HG03469 (cell line): ENCODE measurements around the gene SNCB.

Experiments
- ATAC-seq: cut with Tn5 transposase; IDR thresholded peaks from one replicate; pipeline ENCODE4 v1.9.1; 2021; ENCODE audit warnings: mild to moderate bottlenecking, moderate library complexity, moderate number of reproducible peaks; ENCODE audit not compliant: unreplicated experiment

SNCB gene

DNA sequence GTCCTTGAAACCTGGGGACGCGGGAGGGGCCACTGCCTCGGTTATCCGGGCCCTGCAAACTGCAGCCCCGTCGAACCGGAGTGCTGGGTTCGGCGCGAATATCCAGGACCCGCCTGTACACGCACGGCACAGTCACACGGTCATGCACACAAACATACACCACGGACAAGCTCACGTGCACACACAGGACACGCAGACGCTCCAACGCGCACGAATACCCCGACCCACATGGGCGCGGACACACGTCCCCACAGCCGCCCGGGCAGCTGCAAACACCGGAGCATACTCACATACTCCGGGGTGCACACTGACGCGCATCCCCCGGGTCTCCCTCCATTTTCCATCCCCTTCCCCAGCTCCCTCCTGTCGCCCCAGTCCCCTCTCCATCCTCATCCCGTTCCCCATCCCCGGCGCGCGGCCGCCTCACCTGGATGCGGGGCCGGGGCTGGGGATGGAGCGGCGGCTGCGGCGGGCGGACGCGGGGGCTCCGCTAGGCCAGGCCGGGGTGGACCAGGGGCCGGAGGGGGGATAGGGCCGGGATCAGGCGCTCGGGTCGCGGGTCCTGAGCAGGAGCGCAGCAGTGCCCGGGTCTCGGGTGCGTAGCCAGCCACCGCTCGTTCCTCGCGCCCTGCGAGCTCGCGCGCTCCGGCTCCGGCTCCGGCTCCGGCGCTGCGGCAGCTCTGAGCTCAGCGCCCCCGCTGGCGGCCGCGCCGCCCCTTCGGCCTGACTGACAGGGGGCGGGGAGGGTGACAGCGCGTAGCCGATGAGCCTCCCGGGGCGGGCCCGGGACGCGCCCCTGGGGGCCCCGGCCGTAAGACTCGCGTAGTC lies at the start of gene SNCB, which contains the start of gene EIF4E1B:
SNCB (minus strand) TSS at position 682 of the 828 bp plus-strand sequence. CDS start 880 bp downstream, outside the sequence.
EIF4E1B (plus strand) TSS at position 823 of the 828 bp plus-strand sequence. CDS start 12,113 bp downstream, outside the sequence.
- ATAC-seq = no peak

DNA sequence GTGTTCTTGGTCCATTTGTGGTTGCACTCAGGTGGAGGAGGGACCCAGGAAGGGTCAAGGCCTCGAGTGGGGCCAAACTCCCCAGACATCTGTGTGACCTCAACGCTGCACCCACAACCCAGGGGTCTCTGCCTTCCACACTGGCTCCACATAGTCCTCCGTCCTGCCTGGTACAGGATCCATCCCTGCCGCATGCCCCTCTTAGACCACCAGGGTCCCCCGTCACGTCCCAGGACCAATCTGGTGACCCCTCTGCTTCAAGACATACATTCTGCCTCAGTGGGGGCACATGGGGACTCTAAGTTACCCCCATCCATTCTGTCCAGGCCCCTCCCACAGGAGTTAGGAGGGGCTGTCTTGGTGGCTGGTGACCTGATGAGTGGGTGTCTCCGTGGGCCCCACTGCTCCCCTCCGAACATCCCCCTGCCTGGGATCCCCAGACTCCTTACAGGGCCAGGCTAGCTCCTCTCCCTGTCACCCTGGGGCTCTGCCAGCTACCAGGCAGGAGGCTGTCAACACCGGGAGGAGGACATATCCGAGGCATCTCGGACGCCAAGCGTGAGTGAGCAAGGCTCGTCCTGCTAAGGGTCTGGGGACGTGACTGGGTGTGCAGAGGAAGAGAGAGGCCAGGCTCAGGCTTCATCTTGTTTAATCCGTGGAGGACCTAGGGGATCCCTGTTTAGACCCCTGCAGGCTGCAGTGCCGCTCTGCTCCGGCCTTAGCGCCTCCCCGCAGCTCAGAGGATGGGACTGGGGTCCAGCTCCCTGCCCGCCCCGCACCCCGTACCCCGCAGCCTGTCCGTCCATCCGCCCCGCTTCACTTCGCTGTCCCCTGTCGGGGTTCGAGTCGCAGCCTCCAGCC lies 49.3 kb upstream of the SNCB start:
- no peak for ATAC-seq

DNA sequence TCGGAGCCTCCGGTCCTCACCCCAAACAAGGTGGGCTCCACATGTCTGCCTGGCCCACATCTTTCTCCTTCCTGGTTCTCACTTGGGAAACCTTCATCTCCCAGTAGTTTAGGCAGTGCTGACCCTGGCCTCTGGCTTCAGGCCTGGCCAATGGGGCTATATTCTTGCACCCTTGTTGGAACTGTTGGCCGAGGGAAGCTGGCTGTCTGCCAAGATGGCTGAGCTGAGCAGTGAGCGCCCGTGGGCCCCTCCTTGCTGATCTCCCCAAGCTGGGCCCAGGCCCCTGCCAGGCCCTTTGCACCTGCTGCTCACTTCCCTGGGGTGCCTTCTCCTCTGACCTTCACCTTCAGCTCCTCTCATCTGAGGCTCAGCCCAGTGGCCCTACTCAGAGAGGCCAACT lies 48.2 kb upstream of the SNCB start:
- no peak for ATAC-seq

DNA sequence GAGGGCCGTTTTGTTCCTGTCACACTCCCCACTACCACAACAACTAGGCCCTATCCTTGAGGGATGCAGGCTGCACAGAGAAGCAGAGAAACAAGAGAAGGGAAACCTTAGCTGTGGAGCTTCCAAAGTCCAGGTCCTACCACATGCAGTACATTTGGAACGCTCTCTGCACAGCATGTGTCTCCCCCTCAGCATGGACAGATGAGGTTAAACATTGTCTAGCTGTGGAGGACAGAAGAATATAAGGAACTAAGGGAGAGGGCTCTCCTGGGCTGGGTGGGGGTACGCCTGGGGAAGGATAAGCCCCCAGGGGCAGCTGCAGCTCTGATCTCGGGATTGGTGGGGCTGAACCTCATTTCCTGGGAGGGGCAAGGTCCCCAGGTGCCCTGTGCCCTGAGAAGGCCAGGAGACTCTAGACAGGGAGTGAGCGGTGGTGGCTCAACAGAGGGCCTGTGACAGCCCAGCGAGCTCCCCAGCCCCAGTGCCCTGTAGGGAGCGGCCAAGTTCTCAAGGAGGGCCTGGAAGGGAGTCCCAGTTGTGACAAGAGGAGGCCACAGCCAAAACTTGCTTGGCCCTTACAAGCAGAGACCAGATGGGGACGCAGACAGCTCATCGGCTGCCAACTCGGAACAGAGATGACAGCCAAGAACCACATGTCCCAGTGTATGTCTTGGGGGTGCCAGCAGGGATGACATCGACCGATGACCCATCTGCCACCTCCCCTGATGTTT lies 47.0 kb upstream of the SNCB start:
- ATAC-seq = no peak

DNA sequence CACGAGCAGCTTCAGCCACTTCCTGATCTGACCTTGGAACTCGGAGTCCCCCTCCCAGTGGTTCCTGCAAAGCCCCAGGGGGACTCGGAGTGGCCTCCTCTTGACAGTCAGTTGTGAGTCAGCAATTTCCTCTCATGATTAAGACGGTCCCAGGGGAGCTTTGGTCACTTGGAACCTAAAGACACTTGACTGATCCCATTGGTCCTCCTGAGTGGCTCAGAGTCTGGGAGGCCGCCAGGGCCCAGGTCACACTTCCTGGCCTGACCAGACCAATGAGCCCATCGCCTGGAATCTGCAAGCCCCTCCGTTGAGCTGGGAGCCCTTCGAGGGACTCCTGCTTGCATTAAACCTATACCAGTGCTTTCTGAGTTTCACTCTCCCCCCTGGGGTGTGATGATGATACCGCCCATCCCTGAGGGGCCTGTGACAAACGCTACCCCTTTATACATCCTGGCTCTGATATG lies 46.1 kb upstream of the SNCB start:
- no peak for ATAC-seq

DNA sequence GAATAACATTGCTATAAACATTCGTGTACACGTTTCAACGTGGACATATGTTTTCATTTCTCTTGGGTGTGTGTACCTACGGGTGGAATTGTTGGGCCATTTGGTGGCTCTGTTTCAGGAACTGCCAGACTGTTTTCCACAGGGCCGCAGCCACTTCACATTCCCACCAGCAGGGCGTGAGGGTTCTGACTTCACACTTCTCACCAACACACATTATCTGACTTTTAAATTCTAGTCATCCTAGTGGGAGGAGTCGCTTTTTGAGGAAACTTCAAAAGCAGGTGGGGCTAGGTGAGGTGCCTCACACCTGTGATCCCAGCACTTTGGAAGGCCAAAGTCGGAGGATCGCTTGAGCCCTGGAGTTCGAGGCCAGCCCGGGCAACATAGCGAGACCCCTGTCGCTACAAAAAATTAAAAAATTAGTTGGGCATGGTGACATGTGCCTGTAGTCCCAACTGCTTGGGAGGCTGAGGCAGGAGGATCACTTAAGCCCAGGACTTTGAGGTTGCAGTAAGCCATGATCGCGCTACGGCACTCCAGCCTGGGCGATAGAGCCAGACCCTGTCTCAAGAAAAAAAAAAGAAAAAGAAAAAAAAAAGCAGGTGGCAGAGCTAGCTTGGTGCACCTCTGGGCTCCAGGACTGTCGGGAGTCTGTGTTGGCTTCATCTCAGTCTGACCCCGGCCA lies 45.5 kb upstream of the SNCB start:
- ATAC-seq = no peak

DNA sequence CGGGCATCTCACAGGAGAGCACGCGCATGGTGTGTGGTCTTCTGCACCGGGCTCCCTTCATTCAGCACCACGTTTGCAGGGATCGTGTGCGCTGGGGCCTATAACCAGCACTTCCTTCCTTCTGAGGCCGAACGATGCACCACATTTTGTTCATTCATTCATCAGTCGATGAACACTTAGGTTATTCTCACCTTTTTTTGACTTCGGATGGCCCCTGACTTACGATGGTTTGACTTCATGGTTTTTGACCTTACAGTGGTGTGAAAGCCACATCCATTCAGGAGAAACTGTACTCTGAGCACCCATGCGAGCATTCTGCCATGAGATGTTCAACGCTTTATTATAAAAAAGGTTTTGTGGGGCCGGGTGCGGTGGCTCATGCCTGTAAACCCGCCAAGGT lies 44.5 kb upstream of the SNCB start:
- ATAC-seq = no peak

DNA sequence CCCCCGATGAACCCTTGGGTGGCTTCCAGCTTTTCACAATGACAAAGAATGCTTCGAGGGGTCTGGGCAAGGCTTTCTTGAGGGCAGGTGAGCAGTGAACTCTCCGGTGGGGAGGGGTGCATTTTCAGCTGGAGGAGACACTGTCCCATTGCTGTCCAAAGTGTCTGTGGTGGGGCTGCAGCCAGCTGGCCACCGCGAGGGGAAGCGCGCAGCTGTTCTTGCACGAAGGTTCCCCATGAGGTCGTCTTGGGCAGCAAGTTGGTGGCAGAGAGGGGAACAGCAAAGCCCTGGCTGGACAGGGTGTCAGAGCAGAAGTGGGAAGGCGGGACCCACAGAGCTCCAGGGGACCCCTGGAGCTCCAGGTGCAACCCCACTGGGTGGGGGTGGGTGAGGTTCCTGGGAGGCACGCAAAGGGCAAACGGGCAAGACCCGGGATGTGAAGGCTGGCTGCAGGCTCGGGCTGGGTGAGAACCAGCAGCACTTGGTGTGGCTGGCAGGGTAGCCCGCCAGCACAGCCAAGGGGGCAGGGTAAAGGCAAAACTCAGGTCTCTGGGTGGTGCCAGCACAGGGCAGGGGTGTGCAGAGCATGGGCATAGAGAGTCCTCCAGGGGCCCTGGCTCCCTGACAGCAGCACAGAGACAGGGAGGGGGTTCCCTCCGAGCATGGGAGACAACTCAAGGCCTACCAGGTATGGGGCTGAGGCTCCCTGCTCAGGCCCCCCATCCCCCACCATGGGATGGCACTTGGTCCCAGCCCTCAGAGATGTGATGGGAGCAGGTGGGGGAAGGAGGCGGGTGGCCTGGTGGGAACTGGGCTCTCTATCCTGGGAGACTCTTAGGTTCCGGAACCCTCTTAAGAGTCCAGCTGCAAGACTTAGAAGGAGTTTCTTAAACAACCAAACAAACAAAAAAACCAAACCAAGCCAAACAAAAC lies 43.6 kb upstream of the SNCB start:
- no peak for ATAC-seq

DNA sequence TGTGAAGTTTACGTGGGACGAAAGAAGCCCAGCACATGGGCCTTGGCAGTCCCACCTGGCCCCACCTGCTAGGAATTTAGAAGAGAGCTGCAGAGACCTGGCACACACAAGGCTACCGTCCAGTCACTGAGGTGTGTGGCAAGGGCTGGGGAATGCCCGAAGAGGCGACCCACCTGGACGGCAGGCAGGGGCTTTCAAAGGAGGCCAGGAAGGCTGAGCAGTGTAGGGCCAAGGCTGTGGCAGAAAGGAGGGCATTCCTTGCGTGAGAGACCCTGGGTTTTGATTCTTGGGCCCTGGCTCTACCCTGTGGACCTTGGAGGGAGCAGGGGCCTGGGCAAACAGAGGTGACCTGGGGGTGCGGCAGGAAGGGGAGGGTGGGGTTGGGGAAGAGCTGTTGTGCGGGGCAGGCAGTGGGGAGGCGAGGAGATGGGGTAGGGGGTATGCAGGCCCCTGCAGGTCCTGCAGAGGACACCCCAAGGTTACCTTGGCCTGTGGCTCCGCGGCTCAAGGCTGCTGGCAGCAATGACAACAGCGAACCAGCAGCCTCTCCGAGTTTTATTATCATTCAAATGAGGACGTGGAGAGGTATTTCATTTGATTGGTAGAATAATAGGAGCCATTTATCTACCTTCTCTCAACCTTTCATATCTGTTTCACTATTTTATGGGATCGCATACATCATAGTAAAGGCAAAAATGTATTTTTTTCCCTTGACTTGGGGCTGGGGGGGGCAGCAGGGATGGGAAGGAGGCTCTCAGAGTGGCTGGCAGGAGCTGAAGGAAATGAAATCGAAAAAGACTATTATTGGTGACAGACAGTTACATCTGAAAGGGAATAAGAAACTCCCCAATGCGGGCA lies 41.8 kb upstream of the SNCB start:
- no peak for ATAC-seq

DNA sequence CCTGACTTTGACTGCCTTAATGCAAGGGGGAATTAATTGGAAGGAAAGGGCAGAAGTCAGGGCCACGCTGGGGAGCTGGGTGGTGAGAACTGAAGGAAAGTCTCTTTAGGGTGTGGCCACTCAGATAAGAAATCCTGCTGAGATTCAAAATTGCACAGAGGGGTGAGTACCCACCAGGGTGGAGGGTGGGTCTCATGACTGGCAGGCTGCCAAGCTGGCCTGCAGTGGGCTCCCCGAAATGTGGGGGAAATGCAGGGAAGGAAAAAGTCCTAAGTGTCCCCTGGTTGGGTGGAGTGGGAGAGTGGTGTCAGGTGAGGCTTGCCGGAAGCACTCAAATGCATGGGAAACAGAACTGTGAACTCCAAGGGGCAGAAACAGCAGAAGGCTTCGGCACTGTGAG lies 41.1 kb upstream of the SNCB start:
- no peak for ATAC-seq

DNA sequence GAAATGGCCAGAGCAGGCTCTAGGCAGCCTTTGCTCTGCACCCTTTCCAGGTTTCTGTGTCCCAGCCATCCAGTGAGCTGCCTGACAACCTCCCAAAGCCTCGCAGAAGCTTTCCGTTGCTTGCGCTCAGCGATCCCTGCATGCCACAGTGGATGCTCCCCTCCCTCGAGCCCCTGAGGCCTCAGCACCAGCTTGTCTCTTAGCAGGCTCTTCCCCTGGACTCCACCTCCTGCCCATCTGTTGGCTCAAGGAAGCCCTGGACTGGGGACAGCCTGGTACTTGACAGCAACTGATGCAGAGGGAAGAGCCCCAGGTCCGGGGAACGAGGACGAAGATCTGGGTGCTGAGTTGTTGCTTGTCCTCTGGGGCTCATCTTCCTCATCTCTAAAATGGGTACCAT lies 40.1 kb upstream of the SNCB start:
- no peak for ATAC-seq

DNA sequence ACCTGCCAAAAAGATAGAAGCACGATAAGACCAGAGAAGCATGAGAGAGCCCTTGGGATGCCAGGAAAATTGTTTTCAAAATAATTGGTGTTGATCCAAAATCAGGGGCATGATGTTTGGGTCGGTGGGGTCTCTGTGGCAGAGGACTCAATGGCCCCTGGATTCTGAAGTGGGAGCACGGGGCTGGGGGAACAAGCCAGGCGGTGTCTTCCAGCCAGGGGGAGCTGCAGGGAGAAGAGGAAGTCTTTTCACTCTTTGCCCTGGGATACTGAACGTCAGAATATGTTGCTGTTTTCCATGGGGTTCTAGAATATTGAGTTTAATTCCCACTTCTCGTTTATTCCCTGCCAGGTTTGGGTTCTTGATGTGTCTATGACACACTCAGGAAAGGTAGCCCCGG lies 37.3 kb upstream of the SNCB start:
- no peak for ATAC-seq

DNA sequence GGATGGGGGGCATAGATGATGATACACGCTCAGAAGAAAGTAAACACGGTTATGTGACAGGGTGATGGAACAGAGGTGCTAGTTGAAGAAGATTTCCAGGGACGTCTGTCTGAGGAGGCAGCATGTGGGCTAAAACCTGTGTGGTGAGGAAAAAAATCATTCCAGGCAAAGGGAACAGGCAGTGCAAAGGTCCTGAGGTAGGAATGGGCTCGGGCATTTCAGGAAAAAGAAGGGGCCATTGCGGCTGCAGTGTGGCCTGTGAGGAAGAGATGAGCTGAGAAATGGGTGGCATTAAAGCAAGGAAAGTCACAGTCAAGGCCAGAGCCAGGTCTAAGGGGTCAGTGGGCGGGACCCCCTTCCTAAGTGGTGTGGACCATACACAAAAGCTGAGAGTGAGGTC lies 35.2 kb upstream of the SNCB start:
- no peak for ATAC-seq

DNA sequence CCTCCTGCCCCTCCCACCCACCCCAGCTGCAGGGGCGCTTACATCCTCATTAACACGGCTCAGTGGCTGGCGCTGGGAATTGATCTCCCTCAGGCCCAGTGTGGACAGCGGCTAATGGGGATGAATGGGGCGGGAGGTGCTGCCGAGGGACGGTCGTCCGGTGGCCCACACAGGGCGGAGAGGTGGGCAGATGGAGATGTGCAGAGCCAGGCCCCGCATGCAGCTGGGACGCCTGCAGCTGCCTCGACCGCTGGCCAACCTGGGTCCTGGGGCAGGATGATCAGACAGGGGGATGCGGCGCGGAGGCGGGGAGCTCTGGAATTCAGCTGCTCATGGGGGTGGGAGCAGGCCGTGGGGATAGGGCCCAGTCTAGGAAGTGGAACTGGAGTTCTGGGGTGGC lies 34.6 kb upstream of the SNCB start:
- ATAC-seq = no peak

DNA sequence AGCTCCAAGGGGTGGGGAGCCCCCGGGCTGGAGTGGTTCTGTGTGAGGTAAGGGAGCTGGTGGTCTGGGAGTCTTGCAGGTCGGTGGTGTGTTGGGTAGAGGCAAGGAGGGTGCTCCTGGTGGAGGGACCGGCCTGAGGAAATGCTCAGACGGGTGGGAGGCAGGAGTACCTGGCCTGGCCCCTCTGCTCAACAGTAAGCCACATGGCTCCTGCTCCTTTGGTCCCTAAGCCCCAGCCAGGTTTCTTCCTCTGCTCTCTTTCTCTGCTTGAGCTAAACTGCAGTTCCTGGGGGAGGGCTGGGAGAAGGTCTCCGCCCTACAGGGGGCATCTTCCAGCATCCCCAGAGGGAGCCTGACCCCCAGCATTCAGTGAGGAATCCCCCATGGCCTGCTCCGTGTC lies 34.1 kb upstream of the SNCB start:
- ATAC-seq = no peak

DNA sequence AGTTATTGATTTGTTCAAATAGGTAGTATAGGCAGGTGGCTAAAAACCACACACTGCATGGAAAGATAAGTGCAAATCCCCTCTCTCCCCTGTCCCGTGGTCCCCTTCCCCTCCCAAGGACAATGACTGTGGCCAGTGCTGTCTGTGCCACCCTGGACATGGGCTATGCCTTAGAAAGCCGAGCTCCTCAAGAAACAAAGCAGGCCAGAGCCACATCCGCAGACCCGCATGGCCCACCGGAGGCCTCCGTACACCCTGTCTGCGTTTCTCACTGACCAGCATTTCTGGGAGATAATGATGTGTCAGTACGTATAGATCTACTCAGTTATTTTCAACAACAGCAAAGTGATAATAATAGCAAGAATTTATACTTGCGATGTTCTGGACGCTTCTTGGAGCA lies 33.2 kb upstream of the SNCB start:
- no peak for ATAC-seq

DNA sequence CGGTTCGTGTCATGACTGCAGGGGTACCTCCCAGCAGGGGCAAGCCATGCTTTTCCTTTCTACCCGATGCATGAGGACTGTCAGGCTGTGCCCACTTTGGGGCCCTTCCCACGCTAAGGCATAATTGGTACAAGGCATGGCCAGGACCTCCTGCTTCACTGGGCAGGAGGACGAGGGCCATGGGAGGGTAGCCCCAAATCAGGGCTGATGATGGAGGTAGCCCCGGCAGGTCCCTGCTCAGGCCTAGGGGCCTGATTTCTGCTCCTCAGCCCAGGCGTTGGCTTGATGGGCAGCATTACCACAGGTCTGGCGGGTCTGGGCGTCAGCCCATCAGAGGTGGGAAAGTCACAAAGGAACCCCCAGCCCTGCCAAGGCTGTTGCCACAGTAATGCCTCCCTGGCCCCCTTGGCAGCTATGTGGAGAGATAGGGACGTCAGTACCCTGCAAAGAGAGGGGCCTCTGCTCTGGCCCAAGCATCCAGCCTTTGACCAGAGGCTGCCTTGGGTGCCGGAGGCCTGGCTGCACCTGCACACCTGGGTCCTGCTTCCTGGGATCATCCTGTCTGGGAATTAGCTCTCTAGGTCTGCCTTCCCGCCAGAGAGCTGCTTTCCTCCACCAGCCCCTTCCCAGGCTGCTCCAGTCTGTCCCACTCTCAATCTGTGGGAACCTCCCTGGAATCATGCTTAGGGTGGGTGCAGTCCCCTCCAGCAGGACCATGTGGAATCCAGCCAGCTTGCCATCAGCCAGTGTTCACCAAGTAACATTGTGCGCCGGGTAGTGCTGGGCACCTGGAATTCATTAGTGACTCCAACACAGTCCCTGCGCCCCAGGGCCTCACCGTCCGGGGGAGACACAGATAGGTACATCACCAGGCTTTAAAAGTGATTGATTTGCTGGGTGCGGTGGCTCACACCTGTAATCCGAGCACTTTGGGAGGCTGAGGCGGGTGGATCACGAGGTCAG lies 32.3 kb upstream of the SNCB start:
- ATAC-seq = no peak
